SK-N-SH treated with all-trans-retinoic acid at 6 μM for 48 hours (cell line): ENCODE measurements around the gene HIF3A.

Source experiments
- ATAC-seq: fragments of 200-7000 bp; cut with Tn5 transposase; 3 replicates; pipeline ENCODE4 v1.9.1; 2020; ENCODE audit warnings: mild to moderate bottlenecking, moderate library complexity
- ARNTL ChIP-seq: fragments of 450-650 bp; formaldehyde crosslinking; IDR thresholded peaks from 2 replicates; pipeline ENCODE4 v1.5.0; 2020; ENCODE audit warnings: low read depth, mild to moderate bottlenecking, moderate library complexity, borderline replicate concordance
- BACH2 ChIP-seq: fragments of 250-450 bp; sonication (Bioruptor Pico); IDR thresholded peaks from 2 replicates; pipeline ENCODE4 v1.9.0; 2021; ENCODE audit warnings: mild to moderate bottlenecking, borderline replicate concordance
- CREB5 ChIP-seq: fragments of 250-450 bp; sonication (Bioruptor Pico); IDR thresholded peaks from 2 replicates; pipeline ENCODE4 v1.5.1; 2020; ENCODE audit warnings: low read depth, mild to moderate bottlenecking, moderate library complexity
- ESRRG ChIP-seq: fragments of 250-450 bp; sonication (Bioruptor Pico); IDR thresholded peaks from 2 replicates; pipeline ENCODE4 v1.6.1; 2021; ENCODE audit warnings: mild to moderate bottlenecking
- GLIS3 ChIP-seq: fragments of 250-450 bp; sonication (Bioruptor Pico); IDR thresholded peaks from 2 replicates; pipeline ENCODE4 v1.5.0; 2020; ENCODE audit warnings: mild to moderate bottlenecking, moderate library complexity
- ISL1 ChIP-seq: fragments of 250-450 bp; sonication (Bioruptor Pico); IDR thresholded peaks from 2 replicates; pipeline ENCODE4 v2.1.2; 2022; ENCODE audit warnings: mild to moderate bottlenecking, moderate library complexity
- OSR1 ChIP-seq: fragments of 250-450 bp; sonication (Bioruptor Pico); IDR thresholded peaks from 2 replicates; pipeline ENCODE4 v1.8.0; 2022; ENCODE audit warnings: moderate library complexity, mild to moderate bottlenecking, inconsistent platforms
- PPARA ChIP-seq: fragments of 250-450 bp; sonication (Bioruptor Pico); IDR thresholded peaks from 2 replicates; pipeline ENCODE4 v1.5.0; 2020; ENCODE audit warnings: mild to moderate bottlenecking, borderline replicate concordance
- RARB ChIP-seq: fragments of 250-450 bp; sonication (Bioruptor Pico); IDR thresholded peaks from 2 replicates; pipeline ENCODE4 v1.8.0; 2021; ENCODE audit warnings: mild to moderate bottlenecking, moderate library complexity
- SNAI2 ChIP-seq: fragments of 250-450 bp; sonication (Bioruptor Pico); IDR thresholded peaks from 2 replicates; pipeline ENCODE4 v1.5.0; 2020; ENCODE audit warnings: mild to moderate bottlenecking, moderate library complexity
- TCF4 ChIP-seq: fragments of 250-450 bp; sonication (Bioruptor Pico); IDR thresholded peaks from 2 replicates; pipeline ENCODE4 v1.8.0; 2021; ENCODE audit warnings: mild to moderate bottlenecking, moderate library complexity, borderline replicate concordance
- TOX ChIP-seq: fragments of 250-450 bp; sonication (Bioruptor Pico); IDR thresholded peaks from 2 replicates; pipeline ENCODE4 v1.8.0; 2021; ENCODE audit warnings: mild to moderate bottlenecking, moderate library complexity, borderline replicate concordance
- TSHZ2 ChIP-seq: fragments of 250-450 bp; sonication (Bioruptor Pico); IDR thresholded peaks from 2 replicates; pipeline ENCODE4 v1.5.0; 2020; ENCODE audit warnings: mild to moderate bottlenecking, moderate library complexity
- ZC3H10 ChIP-seq: fragments of 250-450 bp; sonication (Bioruptor Pico); IDR thresholded peaks from 2 replicates; pipeline ENCODE4 v1.5.1; 2021; ENCODE audit warnings: mild to moderate bottlenecking, moderate library complexity
- ZFP30 ChIP-seq: fragments of 450-650 bp; formaldehyde crosslinking; IDR thresholded peaks from 2 replicates; pipeline ENCODE4 v1.5.0; 2022; ENCODE audit warnings: mild to moderate bottlenecking, moderate library complexity
- ZNF565 ChIP-seq: fragments of 450-650 bp; formaldehyde crosslinking; conservative IDR thresholded peaks from 2 replicates; pipeline ENCODE4 v1.5.0; 2020; ENCODE audit warnings: low read depth, mild to moderate bottlenecking, moderate library complexity
- ZNF70 ChIP-seq: fragments of 450-650 bp; formaldehyde crosslinking; IDR thresholded peaks from 2 replicates; pipeline ENCODE4 v1.5.0; 2020; ENCODE audit warnings: mild to moderate bottlenecking, moderate library complexity
- ZNF8 ChIP-seq: fragments of 450-650 bp; formaldehyde crosslinking; IDR thresholded peaks from 2 replicates; pipeline ENCODE4 v1.5.0; 2020; ENCODE audit warnings: mild to moderate bottlenecking, moderate library complexity
- TF ChIP-seq, protein P1 (sequence below): fragments of 250-450 bp; sonication (Bioruptor Pico); IDR thresholded peaks from 2 replicates; pipeline ENCODE4 v1.8.0; 2021; ENCODE audit warnings: low read depth, mild to moderate bottlenecking, moderate library complexity, borderline replicate concordance
- TF ChIP-seq, protein P2 (sequence below): fragments of 250-450 bp; sonication (Bioruptor Pico); IDR thresholded peaks from 2 replicates; pipeline ENCODE4 v1.5.1; 2021; ENCODE audit warnings: mild to moderate bottlenecking, moderate library complexity
- TF ChIP-seq, protein P3 (sequence below): fragments of 250-450 bp; sonication (Bioruptor Pico); IDR thresholded peaks from 2 replicates; pipeline ENCODE4 v1.8.0; 2020; ENCODE audit warnings: mild to moderate bottlenecking, moderate library complexity, borderline replicate concordance

HIF3A gene

GRCh38 chr19:46368116-46368515 is 71.3 kb downstream of the HIF3A start:
- ATAC-seq: no peak
- TF ChIP-seq OSR1 (CRISPR knock-in tag): no peak
- no peak for TF ChIP-seq CREB5 (CRISPR knock-in tag)
- TF ChIP-seq ZC3H10 (CRISPR knock-in tag): no peak
- TF ChIP-seq, protein P1, sequence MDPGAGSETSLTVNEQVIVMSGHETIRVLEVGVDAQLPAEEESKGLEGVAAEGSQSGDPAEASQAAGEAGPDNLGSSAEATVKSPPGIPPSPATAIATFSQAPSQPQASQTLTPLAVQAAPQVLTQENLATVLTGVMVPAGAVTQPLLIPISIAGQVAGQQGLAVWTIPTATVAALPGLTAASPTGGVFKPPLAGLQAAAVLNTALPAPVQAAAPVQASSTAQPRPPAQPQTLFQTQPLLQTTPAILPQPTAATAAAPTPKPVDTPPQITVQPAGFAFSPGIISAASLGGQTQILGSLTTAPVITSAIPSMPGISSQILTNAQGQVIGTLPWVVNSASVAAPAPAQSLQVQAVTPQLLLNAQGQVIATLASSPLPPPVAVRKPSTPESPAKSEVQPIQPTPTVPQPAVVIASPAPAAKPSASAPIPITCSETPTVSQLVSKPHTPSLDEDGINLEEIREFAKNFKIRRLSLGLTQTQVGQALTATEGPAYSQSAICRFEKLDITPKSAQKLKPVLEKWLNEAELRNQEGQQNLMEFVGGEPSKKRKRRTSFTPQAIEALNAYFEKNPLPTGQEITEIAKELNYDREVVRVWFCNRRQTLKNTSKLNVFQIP: no peak
- TF ChIP-seq TCF4 (CRISPR knock-in tag): no peak
- TF ChIP-seq RARB (CRISPR knock-in tag): no peak
- TF ChIP-seq ZNF70 (CRISPR knock-in tag): no peak
- TF ChIP-seq, all 23 proteins: peak for 0

DNA sequence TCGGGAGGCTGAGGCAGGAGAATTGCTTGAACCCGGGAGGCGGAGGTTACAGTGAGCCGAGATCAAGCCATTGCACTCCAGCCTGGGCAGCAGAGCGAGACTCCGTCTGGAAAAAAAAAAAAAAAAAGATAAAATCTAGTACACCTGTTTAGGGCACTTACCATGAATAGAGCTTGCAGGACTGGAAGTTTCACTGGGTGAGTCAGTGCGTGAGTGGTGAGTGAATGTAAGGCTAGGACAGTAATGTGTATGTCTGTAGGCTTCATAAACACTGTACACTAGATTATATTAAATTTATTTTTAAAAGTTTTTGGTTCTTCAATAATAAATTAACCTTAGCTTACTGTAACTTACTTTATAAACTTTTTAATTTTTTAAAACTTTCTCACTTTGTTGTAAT is 73.0 kb downstream of the HIF3A start:
- ATAC-seq: no peak
- no peak for TF ChIP-seq ZNF70 (CRISPR knock-in tag)
- TF ChIP-seq BACH2 (CRISPR knock-in tag): no peak
- no peak for TF ChIP-seq ZFP30
- no peak for TF ChIP-seq PPARA (CRISPR knock-in tag)
- TF ChIP-seq TOX: no peak
- TF ChIP-seq, protein P2, sequence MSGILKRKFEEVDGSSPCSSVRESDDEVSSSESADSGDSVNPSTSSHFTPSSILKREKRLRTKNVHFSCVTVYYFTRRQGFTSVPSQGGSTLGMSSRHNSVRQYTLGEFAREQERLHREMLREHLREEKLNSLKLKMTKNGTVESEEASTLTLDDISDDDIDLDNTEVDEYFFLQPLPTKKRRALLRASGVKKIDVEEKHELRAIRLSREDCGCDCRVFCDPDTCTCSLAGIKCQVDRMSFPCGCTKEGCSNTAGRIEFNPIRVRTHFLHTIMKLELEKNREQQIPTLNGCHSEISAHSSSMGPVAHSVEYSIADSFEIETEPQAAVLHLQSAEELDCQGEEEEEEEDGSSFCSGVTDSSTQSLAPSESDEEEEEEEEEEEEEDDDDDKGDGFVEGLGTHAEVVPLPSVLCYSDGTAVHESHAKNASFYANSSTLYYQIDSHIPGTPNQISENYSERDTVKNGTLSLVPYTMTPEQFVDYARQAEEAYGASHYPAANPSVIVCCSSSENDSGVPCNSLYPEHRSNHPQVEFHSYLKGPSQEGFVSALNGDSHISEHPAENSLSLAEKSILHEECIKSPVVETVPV: no peak
- no peak for TF ChIP-seq GLIS3 (CRISPR knock-in tag)
- TF ChIP-seq, all 23 proteins: peak for 0

GRCh38 chr19:46371371-46371901 is 74.6 kb downstream of the HIF3A start:
- ATAC-seq: no peak
- no peak for TF ChIP-seq SNAI2 (CRISPR knock-in tag)

- peak; percentile 20; the same call in 2 of the 3 replicates for ATAC-seq
- TF ChIP-seq, protein P2: no peak
- TF ChIP-seq TSHZ2: no peak
- TF ChIP-seq ZNF565 (CRISPR knock-in tag): no peak
- no peak for TF ChIP-seq ZNF70 (CRISPR knock-in tag)
- no peak for TF ChIP-seq TOX
- TF ChIP-seq GLIS3 (CRISPR knock-in tag): no peak
- no peak for TF ChIP-seq TCF4 (CRISPR knock-in tag)
- no peak for TF ChIP-seq ISL1 (CRISPR knock-in tag)
- no peak for TF ChIP-seq ZC3H10 (CRISPR knock-in tag)
- no peak for TF ChIP-seq CREB5 (CRISPR knock-in tag)
- no peak for TF ChIP-seq OSR1 (CRISPR knock-in tag)
- TF ChIP-seq ESRRG (CRISPR knock-in tag): no peak
- TF ChIP-seq, protein P3, sequence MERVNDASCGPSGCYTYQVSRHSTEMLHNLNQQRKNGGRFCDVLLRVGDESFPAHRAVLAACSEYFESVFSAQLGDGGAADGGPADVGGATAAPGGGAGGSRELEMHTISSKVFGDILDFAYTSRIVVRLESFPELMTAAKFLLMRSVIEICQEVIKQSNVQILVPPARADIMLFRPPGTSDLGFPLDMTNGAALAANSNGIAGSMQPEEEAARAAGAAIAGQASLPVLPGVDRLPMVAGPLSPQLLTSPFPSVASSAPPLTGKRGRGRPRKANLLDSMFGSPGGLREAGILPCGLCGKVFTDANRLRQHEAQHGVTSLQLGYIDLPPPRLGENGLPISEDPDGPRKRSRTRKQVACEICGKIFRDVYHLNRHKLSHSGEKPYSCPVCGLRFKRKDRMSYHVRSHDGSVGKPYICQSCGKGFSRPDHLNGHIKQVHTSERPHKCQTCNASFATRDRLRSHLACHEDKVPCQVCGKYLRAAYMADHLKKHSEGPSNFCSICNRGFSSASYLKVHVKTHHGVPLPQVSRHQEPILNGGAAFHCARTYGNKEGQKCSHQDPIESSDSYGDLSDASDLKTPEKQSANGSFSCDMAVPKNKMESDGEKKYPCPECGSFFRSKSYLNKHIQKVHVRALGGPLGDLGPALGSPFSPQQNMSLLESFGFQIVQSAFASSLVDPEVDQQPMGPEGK (CRISPR knock-in tag): no peak
- no peak for TF ChIP-seq ARNTL
- no peak for TF ChIP-seq PPARA (CRISPR knock-in tag)
- TF ChIP-seq ZNF8 (CRISPR knock-in tag): no peak
- TF ChIP-seq, protein P1: no peak
- TF ChIP-seq BACH2 (CRISPR knock-in tag): no peak
Observed at GRCh38 chr19:46372901-46373490, 76.2 kb downstream of the HIF3A start.
